Left forelimb (tissue), 1 donor: ENCODE results near the gene ANTXR1.

Source experiments
- DNase-seq: peaks from one replicate; pipeline ENCODE4 v3.0.0-alpha.2; 2018; ENCODE audit warnings: low spot score

ANTXR1 gene

DNA sequence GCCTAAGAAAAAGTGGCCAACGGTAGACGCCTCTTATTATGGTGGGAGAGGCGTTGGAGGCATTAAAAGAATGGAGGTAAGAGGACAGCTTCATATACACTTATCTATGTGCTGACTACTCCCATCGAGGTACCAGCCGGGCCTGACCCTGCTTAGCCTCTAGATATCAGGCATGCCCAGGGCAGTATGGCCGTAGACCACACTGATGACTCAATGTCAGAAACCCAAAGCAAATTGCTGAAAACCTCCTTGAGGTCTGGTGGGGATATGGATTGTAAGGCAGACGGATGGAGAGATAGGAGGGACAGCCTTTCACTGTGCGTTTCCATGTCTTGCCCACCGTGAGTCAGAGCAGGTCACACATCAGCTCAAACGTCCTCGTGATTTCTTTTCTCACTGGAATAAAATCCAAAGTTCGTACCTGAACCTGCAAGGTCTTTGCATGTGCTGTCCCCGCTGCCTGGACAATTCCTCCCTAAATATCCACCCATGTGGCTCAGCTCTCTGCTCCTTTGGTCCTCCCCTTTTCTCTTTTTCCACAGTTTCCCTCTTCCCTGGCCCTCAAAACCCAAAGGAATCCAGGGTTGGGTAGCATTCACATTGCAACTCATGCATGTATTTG is 168.9 kb downstream of the ANTXR1 start:
- no peak for DNase-seq

DNA sequence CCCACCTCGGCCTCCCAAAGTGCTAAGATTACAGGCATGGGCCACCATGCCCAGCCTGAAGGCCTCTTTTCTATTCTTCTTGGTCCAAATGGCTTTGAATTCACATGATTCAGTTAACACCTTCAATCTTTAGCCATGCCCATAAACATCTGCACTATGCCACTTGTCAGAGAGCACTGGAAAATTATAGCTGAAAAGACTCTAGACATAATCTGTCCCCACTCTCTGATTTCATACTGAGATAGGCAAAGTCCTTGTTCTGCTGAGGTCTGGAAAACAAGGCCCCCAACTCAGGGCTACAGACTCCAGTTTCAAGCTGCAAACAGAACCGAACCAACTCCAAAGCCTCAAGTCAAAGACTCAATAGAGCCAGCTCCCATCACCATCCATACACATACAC is 170.7 kb downstream of the ANTXR1 start:
- DNase-seq = no peak

DNA sequence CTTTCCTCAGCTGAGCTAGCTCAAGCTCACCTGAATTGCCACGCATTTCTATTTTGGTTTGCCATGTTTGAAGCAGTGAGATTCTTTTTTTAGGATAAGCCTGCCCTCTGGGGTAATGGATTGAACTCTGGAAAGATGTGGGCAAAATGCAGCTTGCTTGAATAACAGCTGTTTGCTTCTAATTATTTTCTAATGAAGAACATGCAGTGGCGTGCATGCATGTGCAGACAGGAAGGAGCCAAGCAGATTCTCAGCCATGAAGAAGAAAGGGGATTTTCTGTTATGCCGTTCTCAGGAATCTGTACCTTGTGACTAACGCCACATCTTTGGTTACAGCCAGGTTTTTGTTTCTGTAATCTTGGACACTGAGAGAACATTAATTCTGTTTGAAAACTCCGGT is 171.2 kb downstream of the ANTXR1 start:
- DNase-seq = no peak

DNA sequence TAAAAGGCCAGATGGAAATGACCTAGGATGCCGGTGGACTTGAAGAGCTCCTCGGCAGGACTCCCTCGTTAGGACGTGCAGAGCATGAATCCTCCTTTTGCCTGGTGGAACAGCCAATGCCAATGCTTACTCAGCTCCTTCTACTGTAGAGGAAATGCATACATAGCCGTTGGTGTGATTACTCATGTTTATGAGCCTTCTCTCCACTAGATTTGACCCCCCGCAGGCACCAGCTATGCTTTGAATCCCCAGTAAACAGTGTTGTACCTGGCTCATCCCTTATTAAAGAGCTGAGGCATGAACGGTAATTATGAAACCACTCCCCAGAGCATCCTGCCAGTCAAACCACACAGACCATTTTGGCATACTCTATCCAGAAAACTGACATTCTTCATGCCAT is 172.8 kb downstream of the ANTXR1 start:
- no peak for DNase-seq

DNA sequence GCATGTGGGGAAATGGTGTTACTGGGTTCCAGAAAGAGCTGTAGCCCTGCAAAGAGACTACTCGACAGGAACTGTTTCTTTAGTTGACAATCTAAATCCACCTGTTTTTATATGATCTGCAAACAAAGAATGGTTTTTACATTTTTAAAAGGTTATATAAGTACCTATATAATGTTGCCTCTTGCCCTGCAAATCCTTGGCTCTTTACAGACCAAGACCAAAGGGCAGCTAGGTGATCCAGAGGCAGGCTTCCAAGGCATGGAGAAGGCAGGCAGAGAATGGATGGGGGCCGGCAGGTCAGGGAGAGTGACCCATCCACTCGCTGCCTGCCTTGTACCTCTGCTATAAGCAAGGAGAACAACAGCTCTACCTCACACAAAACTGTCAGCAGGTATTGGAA is 173.6 kb downstream of the ANTXR1 start:
- DNase-seq = no peak

DNA sequence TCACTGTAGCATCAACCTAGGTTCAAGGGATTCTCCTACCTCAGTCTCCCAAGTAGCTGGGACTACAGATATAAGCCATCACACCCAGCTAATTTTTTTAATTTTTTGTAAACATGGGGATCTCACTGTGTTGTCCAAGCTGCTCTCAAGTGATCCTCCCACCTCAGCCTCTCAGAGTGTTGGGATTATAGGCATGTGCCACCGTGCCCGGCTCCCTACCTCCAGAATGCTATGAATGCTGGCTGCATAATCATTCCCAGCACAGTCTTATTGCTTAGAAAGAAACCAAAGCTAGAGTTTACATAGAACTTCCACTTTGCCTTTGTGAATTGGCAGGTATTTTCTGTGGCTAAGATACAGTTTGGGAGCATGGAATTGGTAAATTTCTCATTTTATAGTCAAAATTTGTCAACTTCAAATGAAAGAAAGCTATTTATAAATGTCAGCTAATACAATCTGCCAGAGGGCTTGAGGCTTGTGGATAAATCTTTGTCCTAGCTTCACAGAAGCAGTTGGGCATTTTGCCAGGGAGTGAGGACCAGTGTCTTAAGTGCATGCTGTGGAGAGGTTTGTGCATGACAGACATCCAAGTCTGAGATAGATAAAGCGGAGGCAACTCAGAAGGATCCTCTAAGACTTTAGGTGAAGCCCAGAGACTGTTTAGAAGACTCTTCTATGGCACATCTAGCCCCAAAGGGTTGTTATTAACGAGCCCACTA is 175.4 kb downstream of the ANTXR1 start:
- no peak for DNase-seq

DNA sequence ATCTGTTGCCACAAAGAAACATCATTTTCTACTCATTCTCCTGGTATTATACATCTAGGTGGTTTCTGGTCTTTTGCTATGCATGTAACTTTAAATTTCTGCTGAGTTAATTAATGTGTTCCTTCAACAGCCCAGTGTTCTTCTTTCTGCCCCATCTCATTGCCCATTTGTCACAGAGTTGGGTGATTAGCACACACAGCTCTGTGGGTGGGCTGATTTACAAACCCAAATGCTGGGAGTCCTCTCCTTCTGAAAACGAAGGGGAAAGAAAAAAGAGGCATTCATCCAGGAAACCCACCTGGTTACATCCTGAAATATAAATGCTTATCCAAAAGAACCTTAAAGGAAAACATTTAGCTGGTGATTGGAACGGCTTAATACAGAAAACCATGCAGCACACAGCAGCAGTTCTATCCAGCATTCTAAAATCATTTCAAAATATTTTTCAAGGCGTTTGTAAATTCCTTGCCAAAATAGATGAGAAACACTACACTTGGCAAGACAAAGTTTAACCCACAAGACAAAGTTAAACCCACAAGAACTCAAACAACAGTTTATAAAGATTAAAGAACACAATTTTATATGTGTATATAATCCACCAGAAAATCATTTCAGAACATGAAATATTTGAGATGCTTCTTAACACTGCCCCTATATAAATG is 177.9 kb downstream of the ANTXR1 start:
- DNase-seq = no peak

DNA sequence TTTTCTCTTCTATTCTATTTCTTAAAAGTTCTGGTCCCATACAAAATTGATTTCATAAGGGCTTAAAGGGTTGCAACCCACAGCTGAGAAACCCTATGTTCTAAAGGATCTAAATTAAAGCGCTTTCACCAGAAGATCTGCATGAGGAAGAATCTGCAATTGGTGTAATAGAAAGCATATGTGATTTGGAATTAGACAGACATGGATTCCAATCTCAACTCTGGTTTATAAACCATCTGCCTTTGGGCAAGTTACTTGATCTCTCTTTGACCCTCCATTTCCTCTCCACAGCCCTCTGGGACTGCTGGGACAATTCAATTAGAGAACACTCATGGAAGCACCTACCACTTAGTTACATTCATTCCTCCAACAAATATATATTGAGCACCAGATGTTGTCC is 178.7 kb downstream of the ANTXR1 start:
- no peak for DNase-seq

DNA sequence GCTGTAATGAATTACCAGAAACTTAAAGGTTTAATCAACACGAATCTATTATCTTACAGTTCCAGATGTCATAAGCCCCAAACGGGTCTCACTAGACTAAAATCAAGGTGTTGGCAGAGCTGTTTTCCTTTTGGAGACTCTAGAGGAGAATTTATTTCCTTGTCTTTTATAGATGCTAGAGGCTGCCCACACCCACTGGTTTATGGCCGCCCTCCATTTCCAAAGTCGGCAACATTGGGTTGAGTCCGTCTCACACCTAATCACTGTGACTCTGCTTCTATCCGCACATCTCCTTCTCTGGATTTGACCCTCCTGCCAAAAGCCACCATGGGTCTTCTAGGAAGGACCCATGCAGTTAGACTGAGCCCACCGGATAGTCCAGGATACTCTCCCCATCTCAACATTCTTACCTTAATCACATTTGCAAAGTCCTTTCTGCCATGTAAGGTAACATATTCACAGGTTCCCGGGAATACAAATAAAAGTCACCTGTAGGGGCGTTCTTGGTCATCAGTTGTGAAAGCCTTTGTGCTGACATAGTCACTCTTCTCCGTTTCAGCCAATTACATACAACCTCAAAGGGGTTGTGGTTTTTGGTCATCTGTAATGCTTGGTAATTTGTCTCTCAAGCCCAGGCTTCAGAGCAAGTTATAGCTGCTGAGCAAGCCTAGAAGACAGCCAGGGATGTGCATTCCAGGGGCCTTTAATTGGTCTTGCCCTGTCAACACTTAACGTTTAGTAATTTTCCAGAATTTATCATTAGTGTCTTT is 179.4 kb downstream of the ANTXR1 start:
- DNase-seq = no peak

DNA sequence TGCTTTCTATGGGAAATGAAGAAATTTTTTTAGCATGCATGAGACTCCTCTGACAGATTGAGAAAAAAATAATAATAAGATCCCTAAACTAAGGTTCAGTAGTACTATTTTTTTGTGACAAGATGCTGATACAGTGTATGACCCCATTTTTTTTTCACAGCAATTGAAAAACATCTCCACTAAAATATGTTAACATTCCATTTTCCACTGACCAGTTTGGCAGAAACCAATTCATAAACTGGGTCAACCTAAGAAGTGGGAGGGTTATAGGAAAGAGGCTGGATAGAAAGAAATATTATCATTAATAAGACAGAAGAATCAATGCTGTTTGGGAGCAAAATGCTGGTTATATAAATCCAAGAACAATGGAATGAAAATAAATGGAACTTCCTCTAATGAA is 182.7 kb downstream of the ANTXR1 start:
- no peak for DNase-seq

DNA sequence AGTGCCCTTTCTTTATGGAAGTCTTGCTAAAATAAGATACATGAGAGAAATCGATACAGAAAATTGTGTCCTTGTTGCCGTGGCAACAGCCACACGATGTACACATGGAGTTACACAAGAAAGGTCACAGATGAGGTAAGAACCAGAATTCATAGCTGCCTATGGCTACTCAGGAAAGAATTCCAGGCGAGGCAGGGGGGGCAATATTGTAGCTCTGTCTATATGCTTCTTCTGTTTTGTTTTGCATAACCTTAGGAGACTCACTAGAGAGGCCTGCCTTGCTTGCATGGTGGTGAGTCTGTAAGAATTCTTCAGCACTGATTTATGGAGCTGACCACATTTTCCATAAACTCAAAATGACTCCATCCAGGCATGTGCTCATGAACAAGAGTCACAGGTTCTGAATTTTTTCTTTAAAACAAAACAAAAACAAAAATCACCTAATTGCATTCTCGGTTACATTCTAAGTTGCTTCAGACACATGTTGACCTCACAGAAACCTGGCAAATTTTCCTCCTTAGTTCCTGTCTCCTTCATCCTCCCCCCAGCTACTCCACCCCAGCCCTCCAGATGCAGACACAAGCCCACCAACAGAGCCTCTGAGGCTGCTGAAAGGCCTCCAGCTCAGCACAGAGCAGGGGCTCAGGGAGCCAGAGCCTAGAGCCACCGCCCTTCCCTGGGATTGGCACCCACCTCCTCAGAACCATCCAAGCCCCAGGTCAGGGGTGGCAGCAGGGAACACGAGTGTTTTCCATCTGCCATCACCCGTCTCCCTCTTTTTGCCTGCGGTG is 183.5 kb downstream of the ANTXR1 start:
- DNase-seq = no peak

DNA sequence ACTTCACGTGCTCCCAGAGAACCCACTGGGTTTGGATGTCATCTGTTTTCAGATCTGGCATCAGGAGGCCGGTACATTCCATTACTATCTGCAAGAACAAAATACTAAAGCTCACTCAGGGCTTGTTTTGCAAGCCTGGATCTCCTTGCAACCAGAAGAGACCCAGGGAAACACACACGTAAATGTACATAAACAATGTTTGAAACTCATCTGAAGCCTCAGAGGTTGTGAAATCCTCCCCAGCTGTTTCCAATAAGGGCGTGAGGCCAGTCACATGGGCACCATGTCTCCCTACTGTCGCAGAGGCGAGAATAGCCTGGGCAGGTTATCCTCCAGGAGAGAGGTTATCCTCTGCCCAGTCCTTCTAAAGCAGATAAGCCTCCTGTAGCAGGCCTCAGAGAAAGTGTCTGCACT is 187.1 kb downstream of the ANTXR1 start:
- no peak for DNase-seq

DNA sequence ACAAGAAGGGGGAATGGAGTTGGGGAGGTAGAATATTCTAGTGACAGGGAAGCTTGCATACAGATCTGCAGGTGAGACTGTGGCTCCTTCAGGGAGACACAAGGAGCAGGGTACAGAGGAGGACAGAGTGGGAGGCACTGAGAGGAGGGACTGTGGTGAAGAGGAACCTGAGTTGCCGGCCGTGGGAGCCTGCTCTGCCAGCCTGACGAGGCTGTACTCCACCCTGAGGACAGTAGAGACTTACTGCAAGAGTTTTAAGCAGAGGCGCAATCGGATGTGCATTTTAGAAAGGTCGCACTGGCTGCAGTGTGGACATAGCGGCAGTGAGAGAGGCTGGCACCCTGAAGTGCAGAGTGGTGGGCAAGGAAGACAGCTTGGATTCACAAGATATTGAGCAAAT is 188.3 kb downstream of the ANTXR1 start:
- DNase-seq = no peak

DNA sequence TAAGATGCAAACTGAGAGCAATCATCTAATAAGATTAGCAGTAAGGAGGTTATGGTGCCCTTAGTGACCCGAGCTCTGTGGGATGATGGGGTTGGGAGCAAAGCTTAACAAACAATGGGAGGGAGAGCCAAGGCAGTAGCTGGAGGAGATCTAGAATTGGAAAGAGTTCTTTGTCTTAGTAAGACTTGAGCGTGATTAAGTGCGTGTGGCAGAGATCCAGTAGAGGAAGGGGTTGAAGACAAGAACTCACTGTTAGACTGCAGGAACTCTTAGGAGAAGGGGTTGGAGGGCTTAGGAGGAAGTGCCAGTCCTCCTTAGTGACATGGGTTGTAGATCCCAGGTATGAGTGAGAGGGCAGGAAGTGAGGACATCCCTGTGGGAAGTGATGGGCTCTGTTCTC is 189.3 kb downstream of the ANTXR1 start:
- no peak for DNase-seq

DNA sequence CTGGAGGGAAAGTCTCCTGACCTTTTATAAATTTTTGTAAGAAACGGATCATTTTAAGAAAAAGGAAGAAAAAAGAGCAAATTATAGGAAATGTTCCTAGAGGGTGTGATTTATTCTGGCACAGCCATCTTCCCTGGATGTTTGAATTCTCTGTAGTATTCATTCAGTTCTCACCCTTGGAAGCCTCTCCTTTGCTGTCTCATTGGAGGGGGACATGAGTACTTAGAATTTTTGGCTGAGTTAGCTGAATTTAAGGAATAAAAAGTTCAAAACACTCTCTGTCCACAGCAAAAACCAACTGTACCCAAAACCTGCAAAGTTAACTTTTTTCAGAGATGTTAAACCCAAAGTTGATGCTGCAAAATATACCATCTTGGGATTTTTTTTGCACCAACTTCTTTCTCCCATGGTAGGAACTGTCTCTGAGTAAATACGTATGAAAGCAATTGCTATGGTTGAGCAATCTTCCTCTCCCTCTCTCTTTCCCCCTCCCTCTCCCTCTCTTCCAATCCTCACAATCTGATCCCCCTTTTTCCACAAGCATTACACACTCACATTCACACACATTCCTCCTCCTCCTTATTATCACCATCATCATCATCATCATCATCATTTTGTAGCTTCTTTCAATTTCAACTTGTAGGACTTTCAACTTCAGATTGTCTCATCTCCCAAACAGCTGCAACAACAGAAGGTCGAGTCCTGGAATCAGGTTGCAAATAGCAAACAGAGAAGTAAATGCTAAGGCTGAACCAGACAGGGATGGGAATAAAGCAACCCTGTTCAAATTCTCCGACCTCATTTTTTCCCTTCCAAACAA is 190.4 kb downstream of the ANTXR1 start:
- no peak for DNase-seq

DNA sequence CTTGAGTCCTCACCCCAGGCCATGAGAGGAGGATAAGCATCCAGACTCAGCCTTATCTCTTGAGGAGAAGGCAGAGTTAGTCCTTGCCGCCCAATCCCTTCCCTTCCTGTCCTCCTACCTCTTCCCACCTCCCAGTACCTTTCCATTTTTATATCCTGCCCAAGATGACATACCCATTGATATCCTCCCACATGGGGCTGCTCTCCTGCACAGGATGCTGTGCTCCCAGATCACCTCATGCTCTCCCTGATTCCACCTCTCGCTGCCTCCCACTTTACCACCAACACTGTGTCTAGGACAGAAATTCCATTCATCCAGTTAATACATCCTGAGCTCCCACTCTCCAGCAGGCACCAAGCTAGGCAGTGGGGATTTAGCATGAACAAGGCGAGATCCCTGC is 191.7 kb downstream of the ANTXR1 start:
- no peak for DNase-seq

DNA sequence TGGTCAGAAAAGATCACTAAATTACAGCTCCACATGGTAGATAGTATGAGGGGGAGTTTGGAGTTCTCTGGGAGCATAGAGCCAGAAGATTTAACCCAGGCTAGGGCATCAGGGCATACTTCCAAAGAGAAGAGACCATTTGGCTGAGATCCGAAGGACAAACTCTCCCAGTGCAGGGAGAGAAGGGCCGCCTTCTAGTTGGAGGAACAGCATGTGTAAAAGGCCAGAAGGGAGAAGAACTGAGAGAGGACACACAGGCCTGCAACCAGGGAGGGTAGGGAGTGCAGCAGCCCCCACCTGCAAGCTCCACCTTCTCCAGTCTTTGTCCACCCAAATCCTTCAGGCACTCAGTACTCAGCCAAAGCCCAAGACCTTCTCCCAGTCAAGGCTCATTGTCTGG is 192.1 kb downstream of the ANTXR1 start:
- no peak for DNase-seq

DNA sequence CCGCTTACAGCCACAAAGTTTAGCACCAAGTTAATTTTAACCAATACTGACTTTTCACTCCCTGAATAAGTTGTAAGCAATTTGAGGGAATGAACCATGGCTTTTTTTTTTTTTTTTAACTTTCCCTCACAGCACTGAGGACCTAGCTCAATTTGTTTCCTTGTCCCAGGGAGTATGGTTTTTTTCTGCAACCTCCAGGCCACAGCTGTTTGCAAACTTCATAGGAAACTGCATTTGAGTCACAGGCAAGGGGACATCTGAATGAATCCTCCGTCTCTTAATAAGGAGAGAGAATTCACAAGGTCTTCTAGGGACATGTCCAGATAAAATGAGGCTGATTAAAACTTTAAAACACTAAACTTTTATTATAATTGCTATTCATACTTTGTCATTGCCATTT is 192.5 kb downstream of the ANTXR1 start:
- no peak for DNase-seq

DNA sequence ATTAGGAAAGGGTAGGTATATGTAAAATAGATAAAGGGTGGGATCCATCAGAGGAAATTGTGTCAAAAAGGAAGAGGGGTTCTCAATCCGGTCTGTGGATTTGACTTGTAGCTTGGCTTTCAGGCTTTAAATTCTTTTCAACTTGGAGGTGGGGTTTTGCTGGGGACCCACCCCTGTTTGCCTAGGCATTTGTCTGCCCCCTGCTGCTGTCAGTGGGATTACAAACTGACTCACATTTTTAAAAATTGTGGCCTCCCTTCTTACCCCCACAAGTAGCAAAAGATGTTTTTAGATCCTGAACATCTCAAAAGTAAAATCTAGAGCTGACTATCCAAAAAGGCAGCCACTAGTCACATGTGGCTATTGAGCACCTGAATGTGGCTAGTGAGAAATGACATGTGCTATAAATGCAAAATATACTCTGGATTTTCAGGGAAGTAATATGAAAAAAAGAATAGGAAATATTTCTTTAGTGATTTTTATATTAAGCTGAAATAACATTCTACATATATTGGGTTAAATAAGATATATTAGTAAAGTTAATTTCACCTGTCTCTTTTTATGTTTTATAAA is 195.1 kb downstream of the ANTXR1 start:
- DNase-seq = no peak

DNA sequence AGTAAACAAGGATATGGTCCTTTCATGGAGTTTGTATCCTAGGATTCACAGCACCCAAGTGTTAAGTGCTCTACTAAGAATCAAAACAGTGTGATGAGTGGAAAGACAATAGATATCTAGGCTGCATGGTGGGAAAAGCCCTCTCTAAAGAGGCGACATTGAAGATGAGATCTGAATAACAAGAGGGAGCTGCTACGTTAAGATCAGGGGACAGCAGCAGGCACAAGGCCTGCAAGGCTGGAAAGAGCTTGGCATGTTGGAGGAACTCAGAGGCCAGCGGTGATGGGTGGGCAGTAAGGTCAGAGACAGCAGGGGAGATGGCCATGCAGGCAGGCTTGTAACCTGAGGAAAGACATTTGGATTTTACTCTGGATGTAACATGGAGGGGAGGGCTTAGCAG is 196.5 kb downstream of the ANTXR1 start:
- DNase-seq = no peak

DNA sequence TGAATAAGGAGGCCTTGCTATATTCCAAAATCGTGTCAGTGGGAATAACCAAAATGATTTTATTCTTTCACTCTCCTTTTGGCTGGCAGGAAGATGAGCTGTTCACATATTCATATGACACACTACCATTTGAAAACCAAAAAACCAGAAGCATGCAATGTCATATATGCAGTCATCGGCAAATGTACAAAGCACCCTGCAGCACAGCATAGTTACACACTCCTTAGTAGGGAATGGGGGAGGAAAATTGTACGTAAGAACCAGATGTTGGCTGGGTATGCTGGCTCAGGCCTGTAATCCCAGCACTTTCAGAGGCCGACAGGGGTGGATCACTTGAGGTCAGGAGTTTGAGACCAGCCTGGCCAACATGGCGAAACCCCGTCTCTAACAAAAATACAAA is 197.4 kb downstream of the ANTXR1 start:
- DNase-seq = no peak
